DND-41 (cell line): ENCODE results near the gene DGKH.
"Not testable (repeated sequence)": the region's sequence is repeated elsewhere in the genome, so short reads cannot be mapped to it uniquely, and the experiment has no call there.

Experiments used
- ATAC-seq: fragments of 200-7000 bp; cut with Tn5 transposase; 3 replicates; pipeline ENCODE4 v1.9.1; 2021; ENCODE audit warnings: low read depth; ENCODE audit not compliant: insufficient read depth
- DNase-seq: peaks from one replicate; pipeline ENCODE4 v3.0.0-alpha.2; 2020
- H2AFZ ChIP-seq: 2 replicates; pipeline ENCODE4 v1.6.0; 2012; ENCODE audit warnings: low read depth, low read length
- H3K27ac ChIP-seq: 2 replicates; pipeline ENCODE4 v1.5.1; 2012; ENCODE audit warnings: low read length, inconsistent platforms
- H3K27me3 ChIP-seq: fragments of 200-600 bp; sonication (generic); 2 replicates; pipeline ENCODE4 v1.6.0; 2012; ENCODE audit warnings: low read length, mild to moderate bottlenecking, inconsistent platforms; ENCODE audit not compliant: insufficient read depth, poor library complexity
- H3K36me3 ChIP-seq: 2 replicates; pipeline ENCODE4 v1.5.1; 2012; ENCODE audit warnings: low read length, inconsistent platforms; ENCODE audit not compliant: insufficient read depth
- H3K4me1 ChIP-seq: 2 replicates; pipeline ENCODE4 v1.5.1; 2012; ENCODE audit warnings: mild to moderate bottlenecking, low read length; ENCODE audit not compliant: insufficient read depth
- H3K4me2 ChIP-seq: 2 replicates; pipeline ENCODE4 v1.6.0; 2012; ENCODE audit warnings: mild to moderate bottlenecking, moderate library complexity, low read length, inconsistent platforms; ENCODE audit not compliant: insufficient read depth
- H3K4me3 ChIP-seq, 2 experiments: fragments of 200-600 bp in 1 of 2; shearing (Covaris generic) in 1 of 2; 2 replicates each; pipeline ENCODE4 v1.5.1; 2012 to 2016; ENCODE audit warnings: inconsistent platforms in 2 of 2, low read length in 2 of 2, mild to moderate bottlenecking in 2 of 2, low read depth in 1 of 2, moderate library complexity in 1 of 2
- H3K79me2 ChIP-seq: 2 replicates; pipeline ENCODE4 v1.6.0; 2012; ENCODE audit warnings: low read length, inconsistent platforms; ENCODE audit not compliant: insufficient read depth
- H3K9ac ChIP-seq: 2 replicates; pipeline ENCODE4 v1.6.0; 2012; ENCODE audit warnings: low read depth, mild to moderate bottlenecking, inconsistent platforms, low read length, moderate library complexity
- H3K9me3 ChIP-seq: 2 replicates; pipeline ENCODE4 v1.5.1; 2012; ENCODE audit warnings: low read length, moderate library complexity, mild to moderate bottlenecking, inconsistent platforms; ENCODE audit not compliant: insufficient read depth, severe bottlenecking
- H4K20me1 ChIP-seq: 2 replicates; pipeline ENCODE4 v1.6.0; 2012; ENCODE audit warnings: low read length; ENCODE audit not compliant: insufficient read depth
- EZH2 ChIP-seq: IDR thresholded peaks from 3 replicates; pipeline ENCODE4 v1.6.1; 2012; ENCODE audit warnings: borderline replicate concordance, low read depth, mild to moderate bottlenecking, moderate library complexity, low read length, inconsistent platforms; ENCODE audit not compliant: severe bottlenecking
- TF ChIP-seq, protein P1 (sequence below): IDR thresholded peaks from 2 replicates; pipeline ENCODE4 v1.5.1; 2012; ENCODE audit warnings: borderline replicate concordance, low read length, moderate library complexity, mild to moderate bottlenecking; ENCODE audit not compliant: poor library complexity, severe bottlenecking; ENCODE audit errors: extremely low read depth

Gene DGKH

DNA sequence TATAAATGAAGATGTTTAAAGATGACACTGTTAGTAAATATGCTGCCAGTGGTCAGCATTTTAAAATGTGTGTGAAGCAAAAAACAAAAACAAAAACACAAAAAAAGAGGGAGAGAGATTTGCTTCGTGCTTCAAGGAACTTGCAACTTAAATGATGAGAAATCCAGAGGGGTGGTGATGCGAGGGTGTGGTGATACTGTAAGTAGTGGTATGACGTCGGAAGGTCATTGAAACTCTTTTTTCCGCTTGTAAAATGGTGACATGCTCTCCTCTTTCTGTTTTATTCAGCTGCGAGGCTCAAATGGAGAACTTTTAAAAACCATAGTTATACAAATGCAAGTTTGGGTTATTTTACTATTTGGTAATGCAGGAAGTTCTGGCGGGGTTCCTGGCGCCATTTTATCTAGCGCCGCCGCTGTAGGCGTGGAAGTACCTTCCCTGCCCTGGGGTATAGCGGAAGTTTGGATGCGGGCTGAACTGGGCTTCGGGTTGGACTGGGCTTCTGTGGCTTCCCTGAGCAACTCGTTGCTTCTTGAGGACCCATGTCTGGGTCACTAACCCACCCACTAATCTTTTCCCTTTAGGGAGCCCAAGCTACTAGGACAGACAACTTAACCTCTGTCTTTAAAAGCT is 34.8 kb downstream of the DGKH start:
- no peak for ATAC-seq
- TF ChIP-seq, protein P1, sequence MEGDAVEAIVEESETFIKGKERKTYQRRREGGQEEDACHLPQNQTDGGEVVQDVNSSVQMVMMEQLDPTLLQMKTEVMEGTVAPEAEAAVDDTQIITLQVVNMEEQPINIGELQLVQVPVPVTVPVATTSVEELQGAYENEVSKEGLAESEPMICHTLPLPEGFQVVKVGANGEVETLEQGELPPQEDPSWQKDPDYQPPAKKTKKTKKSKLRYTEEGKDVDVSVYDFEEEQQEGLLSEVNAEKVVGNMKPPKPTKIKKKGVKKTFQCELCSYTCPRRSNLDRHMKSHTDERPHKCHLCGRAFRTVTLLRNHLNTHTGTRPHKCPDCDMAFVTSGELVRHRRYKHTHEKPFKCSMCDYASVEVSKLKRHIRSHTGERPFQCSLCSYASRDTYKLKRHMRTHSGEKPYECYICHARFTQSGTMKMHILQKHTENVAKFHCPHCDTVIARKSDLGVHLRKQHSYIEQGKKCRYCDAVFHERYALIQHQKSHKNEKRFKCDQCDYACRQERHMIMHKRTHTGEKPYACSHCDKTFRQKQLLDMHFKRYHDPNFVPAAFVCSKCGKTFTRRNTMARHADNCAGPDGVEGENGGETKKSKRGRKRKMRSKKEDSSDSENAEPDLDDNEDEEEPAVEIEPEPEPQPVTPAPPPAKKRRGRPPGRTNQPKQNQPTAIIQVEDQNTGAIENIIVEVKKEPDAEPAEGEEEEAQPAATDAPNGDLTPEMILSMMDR = no peak
- no peak for TF ChIP-seq EZH2
- H3K9me3 ChIP-seq = peaks cover 6% of the 10 kb centered on the region

DNA sequence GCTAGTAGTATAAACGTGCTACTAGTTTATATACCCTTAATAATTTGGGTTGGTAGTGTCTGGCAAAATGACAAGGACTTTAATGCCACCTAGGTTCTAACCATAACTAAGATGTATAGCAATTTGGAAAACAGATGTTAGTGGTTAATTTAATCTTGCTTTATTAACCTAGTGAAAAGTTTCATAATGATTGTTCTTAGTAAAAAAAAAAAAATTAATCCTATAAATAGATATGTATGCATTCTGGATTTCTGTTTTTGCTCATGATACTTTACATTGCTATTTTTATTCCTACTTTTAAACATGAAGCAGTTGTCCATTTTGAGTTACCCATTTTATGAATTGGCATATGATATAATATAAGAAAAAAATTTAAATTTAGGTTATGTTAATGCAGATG is 36.3 kb downstream of the DGKH start:
- TF ChIP-seq, protein P1 = no peak
- no peak for TF ChIP-seq EZH2
- ATAC-seq (no peak), DNase-seq (no peak)
- no peaks in the 10 kb centered on the region for H4K20me1 ChIP-seq
- no peaks in the 10 kb centered on the region for H3K27me3 ChIP-seq
- no peak overlapping the region for H3K9ac ChIP-seq
- H3K9me3 ChIP-seq = peaks cover 6% of the 10 kb centered on the region
- no peaks in the 10 kb centered on the region for H3K4me1 ChIP-seq
- H3K36me3 ChIP-seq = no peaks in the 10 kb centered on the region; the same call in 1 of the 2 replicates
- no peak overlapping the region for H3K27ac ChIP-seq
- H3K79me2 ChIP-seq = no peaks in the 10 kb centered on the region
- H3K4me2 ChIP-seq = no peak overlapping the region
- no peak overlapping the region for H2AFZ ChIP-seq
- no peak overlapping the region for H3K4me3 ChIP-seq

More for the DNA sequence above, 34.8 kb downstream of the DGKH start:
- Histone ChIP-seq H3K4me1 (no peaks in the 10 kb centered on the region), H3K9ac (no peak overlapping the region), H4K20me1 (no peaks in the 10 kb centered on the region), H2AFZ (no peak overlapping the region), H3K27me3 (no peaks in the 10 kb centered on the region), H3K27ac (no peak overlapping the region), H3K4me3 (no peak overlapping the region), H3K36me3 (no peaks in the 10 kb centered on the region; the same call in 1 of the 2 replicates), H3K79me2 (no peaks in the 10 kb centered on the region), H3K4me2 (no peak overlapping the region)
- no peak for DNase-seq

DNA sequence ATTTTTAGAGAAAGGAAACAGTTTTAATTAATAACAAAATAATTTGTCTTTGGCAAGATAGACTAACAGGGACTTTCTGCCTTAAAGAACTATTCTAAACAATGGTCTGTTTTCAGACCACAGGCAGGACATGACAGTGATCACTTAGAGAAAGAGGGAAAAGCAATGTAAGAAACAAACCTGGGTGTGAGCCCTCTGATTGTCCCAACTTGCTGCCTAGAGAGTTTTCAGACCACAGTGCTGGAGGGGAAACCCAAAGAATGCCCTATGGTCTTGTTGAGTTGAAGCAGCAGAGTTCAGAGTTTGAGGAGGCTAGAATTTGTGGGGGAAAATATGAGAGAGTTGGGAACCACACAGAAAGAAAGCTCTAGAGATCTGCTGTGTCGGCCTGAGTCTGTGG is 38.1 kb downstream of the DGKH start:
- Histone ChIP-seq H3K4me1 (no peaks in the 10 kb centered on the region), H4K20me1 (no peaks in the 10 kb centered on the region), H3K27ac (no peak overlapping the region), H3K9me3 (peaks cover 6% of the 10 kb centered on the region), H3K27me3 (no peaks in the 10 kb centered on the region), H3K79me2 (no peaks in the 10 kb centered on the region), H2AFZ (no peak overlapping the region), H3K4me2 (no peak overlapping the region), H3K9ac (no peak overlapping the region), H3K4me3 (no peak overlapping the region), H3K36me3 (no peaks in the 10 kb centered on the region; the same call in 1 of the 2 replicates)
- DNase-seq (no peak), ATAC-seq (no peak)
- TF ChIP-seq, protein P1 = no peak
- TF ChIP-seq EZH2 = no peak

DNA sequence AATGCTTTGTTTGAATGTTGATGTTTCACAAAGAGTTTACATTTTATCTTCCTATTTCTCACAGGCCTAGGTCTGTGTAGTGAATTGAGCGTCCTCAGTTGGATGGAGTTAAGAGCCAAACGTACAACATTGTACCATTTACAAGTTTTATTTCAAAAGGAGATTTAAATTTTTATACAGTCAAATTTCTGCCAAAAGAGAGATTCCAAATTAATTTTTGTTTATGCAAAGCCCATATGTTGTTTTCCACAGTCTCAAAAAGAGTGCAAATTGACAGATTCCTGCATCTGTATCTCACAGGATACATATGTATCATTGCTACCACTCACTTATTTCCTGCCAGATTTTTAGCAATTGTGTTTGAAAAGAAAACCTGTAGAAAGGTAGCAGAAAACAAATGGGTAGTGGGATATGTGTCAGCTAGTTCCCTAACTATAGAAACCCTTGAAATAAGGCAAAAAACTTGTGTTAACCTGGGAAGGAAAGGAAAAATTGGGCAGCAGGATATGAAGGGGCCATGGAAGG is 46.1 kb downstream of the DGKH start:
- no peaks in the 10 kb centered on the region; the same call in 1 of the 2 replicates for H4K20me1 ChIP-seq
- no peaks in the 10 kb centered on the region for H3K9me3 ChIP-seq
- H3K36me3 ChIP-seq = no peaks in the 10 kb centered on the region
- H2AFZ ChIP-seq = no peak overlapping the region
- no peak overlapping the region for H3K4me2 ChIP-seq
- no peak overlapping the region for H3K27ac ChIP-seq
- no peak for TF ChIP-seq EZH2
- TF ChIP-seq, protein P1 = no peak
- no peaks in the 10 kb centered on the region for H3K27me3 ChIP-seq
- no peak for DNase-seq
- H3K79me2 ChIP-seq = no peaks in the 10 kb centered on the region
- ATAC-seq = no peak
- H3K4me1 ChIP-seq = no peaks in the 10 kb centered on the region
- H3K4me3 ChIP-seq = no peak overlapping the region
- H3K9ac ChIP-seq = no peak overlapping the region

DNA sequence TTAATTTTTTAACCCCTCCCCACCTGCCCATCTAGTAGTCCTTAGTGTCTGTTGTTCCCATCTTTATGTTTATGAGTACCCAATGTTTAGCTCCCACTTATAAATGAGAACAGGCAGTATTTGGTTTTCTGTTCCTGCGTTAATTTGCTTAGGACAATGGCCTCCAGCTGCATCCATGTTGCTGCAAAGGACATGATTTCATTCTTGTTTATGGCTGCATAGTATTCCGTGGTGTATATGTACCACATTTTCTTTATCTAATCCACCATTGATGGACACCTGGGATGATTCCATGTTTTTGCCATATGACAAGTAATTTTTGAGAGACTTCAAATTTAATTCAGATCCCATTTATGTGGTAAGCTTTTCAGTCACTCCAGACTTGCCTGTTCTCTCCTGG is 47.8 kb downstream of the DGKH start:
- not testable (repeated sequence) for H3K36me3 ChIP-seq, H3K4me3 ChIP-seq, H3K79me2 ChIP-seq, H3K9me3 ChIP-seq, H3K4me2 ChIP-seq, H2AFZ ChIP-seq, H4K20me1 ChIP-seq, H3K4me1 ChIP-seq, ATAC-seq, H3K9ac ChIP-seq, H3K27ac ChIP-seq, DNase-seq, H3K27me3 ChIP-seq
